Measurements from ENCODE around the gene ADH7.

DNA sequence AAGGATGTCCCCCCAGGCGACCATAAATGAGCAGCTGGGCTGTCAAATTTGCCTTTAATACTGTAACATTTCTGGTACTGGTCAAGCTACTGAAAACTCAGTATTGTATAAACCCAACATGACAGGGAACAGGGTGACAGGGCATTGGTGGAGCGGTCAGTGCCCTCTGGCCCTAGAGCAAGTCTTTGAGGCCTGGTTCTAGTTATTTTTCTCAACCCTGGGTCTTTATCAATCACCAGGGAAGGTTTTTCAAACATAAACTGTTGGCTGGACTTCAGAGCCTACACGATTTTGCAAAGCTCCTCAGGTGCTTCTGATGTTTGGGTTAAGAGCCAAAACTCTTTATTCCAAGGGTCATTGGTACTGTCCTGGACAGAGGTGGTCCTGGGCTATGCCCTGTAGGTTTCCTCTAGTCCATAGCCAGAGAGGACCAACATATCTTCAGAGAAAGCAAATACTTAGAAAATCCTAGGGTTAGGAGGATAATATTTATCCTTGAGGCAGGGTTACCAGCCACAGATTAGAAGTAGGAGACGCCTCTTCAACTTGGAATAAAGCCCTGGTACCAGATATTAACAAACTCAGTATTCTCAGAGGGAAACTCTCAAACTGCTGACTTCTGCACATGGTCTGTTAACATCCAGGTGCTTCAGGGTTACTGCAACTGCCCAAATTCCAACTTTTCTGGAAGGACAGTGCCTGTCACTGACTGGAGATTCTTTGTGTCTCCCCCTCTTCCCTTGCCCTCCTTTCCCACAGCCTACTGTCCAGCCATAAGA lies 26.7 kb upstream of the ADH7 start:
- TF ChIP-seq, protein P1, sequence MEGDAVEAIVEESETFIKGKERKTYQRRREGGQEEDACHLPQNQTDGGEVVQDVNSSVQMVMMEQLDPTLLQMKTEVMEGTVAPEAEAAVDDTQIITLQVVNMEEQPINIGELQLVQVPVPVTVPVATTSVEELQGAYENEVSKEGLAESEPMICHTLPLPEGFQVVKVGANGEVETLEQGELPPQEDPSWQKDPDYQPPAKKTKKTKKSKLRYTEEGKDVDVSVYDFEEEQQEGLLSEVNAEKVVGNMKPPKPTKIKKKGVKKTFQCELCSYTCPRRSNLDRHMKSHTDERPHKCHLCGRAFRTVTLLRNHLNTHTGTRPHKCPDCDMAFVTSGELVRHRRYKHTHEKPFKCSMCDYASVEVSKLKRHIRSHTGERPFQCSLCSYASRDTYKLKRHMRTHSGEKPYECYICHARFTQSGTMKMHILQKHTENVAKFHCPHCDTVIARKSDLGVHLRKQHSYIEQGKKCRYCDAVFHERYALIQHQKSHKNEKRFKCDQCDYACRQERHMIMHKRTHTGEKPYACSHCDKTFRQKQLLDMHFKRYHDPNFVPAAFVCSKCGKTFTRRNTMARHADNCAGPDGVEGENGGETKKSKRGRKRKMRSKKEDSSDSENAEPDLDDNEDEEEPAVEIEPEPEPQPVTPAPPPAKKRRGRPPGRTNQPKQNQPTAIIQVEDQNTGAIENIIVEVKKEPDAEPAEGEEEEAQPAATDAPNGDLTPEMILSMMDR (conservative IDR thresholded peaks at IDR 0.05 in 1 of 2, IDR thresholded peaks at IDR 0.05 in 1 of 2; ENCODE audit: low read depth in 1 of 2, low read length in 2 of 2) = no peak
- no peak for TF ChIP-seq EZH2 (IDR thresholded peaks at IDR 0.05; ENCODE audit: low read length, missing control alignments)
